SJCRH30 (cell line): Measurements from ENCODE around the gene POLD4. TPM values are rescaled to one million over a fixed set of nuclear protein-coding genes. Genes with fewer than 3 reads are reported as not detected.
A peak's percentile ranks its signal among the peaks of the same experiment; 100 is the strongest.

Experiments used
- DNase-seq, 2 experiments: peaks; one replicate each; pipeline ENCODE4 v3.0.0-alpha.2; 2015 to 2020
- H3K27ac ChIP-seq: fragments of 250-450 bp; sonication (Bioruptor Pico); 2 replicates; pipeline ENCODE4 v1.5.1; 2020; ENCODE audit warnings: mild to moderate bottlenecking, moderate library complexity
- H3K27me3 ChIP-seq: fragments of 250-450 bp; sonication (Bioruptor Pico); 2 replicates; pipeline ENCODE4 v1.5.1; 2020; ENCODE audit warnings: mild to moderate bottlenecking, moderate library complexity
- H3K36me3 ChIP-seq: fragments of 250-450 bp; sonication (Bioruptor Pico); 2 replicates; pipeline ENCODE4 v1.5.1; 2020; ENCODE audit warnings: mild to moderate bottlenecking, moderate library complexity
- H3K4me1 ChIP-seq: fragments of 250-450 bp; sonication (Bioruptor Pico); 2 replicates; pipeline ENCODE4 v1.5.1; 2020; ENCODE audit warnings: mild to moderate bottlenecking, moderate library complexity
- H3K4me3 ChIP-seq: fragments of 250-450 bp; sonication (Bioruptor Pico); 2 replicates; pipeline ENCODE4 v1.5.1; 2020; ENCODE audit warnings: mild to moderate bottlenecking, moderate library complexity
- H3K9me3 ChIP-seq: fragments of 250-450 bp; sonication (Bioruptor Pico); replicated peaks from 2 replicates; pipeline ENCODE4 v1.5.1; 2020; ENCODE audit warnings: mild to moderate bottlenecking, moderate library complexity
- total RNA-seq: library from RNA; depleted of rRNA; stranded (reverse); fragments of >200 nt; shearing (Covaris generic); gene quantifications from 2 replicates; pipeline ENCODE4 v1.2.3, GENCODE V29; 2014; rRNA removed

Gene POLD4
- total RNA-seq, 1 experiment from 2014 or later, result 35.4 TPM

DNA sequence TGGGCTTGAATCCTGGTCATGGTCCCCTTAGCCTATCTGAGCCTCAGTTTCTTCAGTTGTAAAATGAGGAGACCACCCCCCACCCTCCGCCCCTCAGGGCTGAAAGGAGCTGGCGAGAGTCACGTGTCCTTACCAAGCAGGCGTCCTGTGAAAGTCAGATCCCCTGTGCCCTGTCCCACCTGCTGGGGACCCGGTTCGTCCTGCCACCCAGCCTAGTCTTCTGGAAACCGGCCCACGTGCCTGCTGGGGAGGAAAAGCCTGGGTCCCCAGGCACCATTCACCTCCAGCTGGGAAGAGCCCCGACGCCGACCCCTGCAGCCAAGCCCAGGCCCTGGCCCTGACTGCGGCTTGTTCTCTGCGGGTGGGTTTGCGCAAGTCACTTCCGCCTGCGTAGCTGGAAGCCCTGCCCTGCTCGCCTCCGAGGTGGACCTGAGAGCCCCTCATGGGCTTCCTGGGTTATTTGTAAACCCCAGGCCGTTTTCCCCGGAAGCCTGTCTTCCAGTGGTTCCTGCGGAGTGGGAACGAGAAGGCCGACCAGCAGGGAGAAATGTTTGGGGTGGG, 50.7 kb downstream of the POLD4 start:
- H3K27me3 ChIP-seq, result no peaks in the 10 kb centered on the region
- no peaks in the 10 kb centered on the region for H3K9me3 ChIP-seq
- peak overlapping the region; percentile 61 for H3K4me3 ChIP-seq
- DNase-seq, result no peak
- peaks cover 11% of the 10 kb centered on the region; the same call in 1 of the 2 replicates for H3K36me3 ChIP-seq
- H3K27ac ChIP-seq, result peak overlapping the region; percentile 38
- peaks cover 15% of the 10 kb centered on the region for H3K4me1 ChIP-seq

DNA sequence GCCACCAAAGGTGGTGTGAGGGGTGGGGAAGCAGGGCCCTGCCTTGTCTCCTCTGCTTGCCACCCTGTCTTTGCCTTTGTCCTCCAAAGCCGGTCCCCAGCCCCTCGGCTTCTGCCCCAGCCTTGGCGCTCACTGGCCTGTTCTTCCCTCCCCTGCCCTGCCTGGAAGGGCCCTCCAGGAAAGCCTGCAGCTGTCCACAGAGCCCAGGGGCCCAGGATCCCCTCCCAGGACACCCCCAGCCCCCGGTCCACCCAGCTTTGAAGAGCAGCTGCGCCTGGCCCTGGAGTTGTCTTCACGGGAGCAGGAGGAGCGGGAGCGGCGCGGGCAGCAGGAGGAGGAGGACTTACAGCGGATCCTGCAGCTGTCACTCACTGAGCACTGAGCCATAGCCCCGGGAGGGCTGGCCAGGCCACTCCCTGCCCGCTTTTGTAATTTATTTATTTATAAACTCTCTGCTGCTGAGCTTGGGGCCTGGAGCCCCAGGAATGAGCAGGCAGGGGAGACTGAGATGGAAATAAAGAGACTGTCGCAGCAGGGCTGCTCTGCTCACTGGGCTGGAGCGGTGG, 51.3 kb downstream of the POLD4 start:
- H3K27me3 ChIP-seq, result no peaks in the 10 kb centered on the region
- peaks cover 14% of the 10 kb centered on the region; the same call in 1 of the 2 replicates for H3K36me3 ChIP-seq
- DNase-seq, result peak; percentile 93 to 94
- no peak overlapping the region for H3K4me3 ChIP-seq
- H3K9me3 ChIP-seq, result no peaks in the 10 kb centered on the region
- H3K27ac ChIP-seq, result peak overlapping the region; percentile 38
- H3K4me1 ChIP-seq, result peaks cover 15% of the 10 kb centered on the region

DNA sequence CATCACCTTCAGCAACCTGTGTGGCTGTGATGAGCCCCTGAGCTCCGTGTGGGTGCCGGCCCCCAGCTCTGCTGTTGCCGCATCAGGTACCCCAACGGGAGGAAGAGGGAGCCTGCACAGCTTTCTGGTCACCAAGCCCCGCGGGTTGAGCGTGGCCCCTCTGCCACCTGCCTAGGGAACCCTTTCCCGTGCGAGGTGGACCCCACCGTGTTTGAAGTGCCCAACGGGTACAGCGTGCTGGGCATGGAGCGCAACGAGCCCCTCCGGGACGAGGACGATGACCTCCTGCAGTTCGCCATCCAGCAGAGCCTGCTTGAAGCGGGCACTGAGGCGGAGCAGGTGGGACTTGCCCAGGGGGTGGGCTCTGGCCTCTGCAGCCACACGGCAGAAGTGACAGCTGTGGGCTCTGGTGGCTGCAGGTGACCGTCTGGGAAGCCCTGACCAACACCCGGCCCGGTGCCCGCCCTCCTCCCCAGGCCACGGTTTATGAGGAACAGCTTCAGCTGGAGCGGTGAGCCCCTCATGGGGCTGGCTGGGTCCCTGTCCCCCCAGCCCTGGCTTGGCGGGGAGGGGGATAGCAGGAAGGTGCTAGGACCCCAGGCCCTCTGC, 51.9 kb downstream of the POLD4 start:
- DNase-seq, result no peak
- H3K9me3 ChIP-seq, result no peaks in the 10 kb centered on the region
- peak overlapping the region; percentile 38 for H3K27ac ChIP-seq
- peaks cover 15% of the 10 kb centered on the region for H3K4me1 ChIP-seq
- H3K36me3 ChIP-seq, result peaks cover 20% of the 10 kb centered on the region; the same call in 1 of the 2 replicates
- H3K27me3 ChIP-seq, result no peaks in the 10 kb centered on the region
- H3K4me3 ChIP-seq, result no peak overlapping the region

Other genes with a start within 250 kb of the POLD4 start
- gene KDM2A, start 234.3 kb downstream of the POLD4 start, total RNA-seq, result 32.2 and 33.7 TPM in 2 replicates
- 45.2 and 49.7 TPM in 2 replicates for gene GRK2, start 87.1 kb downstream of the POLD4 start, total RNA-seq
- 15.3 and 19.9 TPM in 2 replicates for gene ANKRD13D, start 64.2 kb downstream of the POLD4 start, total RNA-seq
- gene SSH3, start 50.0 kb downstream of the POLD4 start, total RNA-seq, result 2.5 TPM in 2 replicates
- gene CLCF1, start 20.1 kb upstream of the POLD4 start, total RNA-seq, result 5.2 and 6.1 TPM in 2 replicates
- 9.4 and 11.7 TPM in 2 replicates for gene RAD9A, start 38.4 kb upstream of the POLD4 start, total RNA-seq
- 169 and 197 TPM in 2 replicates for gene PPP1CA, start 48.3 kb upstream of the POLD4 start, total RNA-seq
- not detected in 2 replicates for gene TBC1D10C, start 50.5 kb upstream of the POLD4 start, total RNA-seq
- gene CARNS1, start 62.1 kb upstream of the POLD4 start, total RNA-seq, result 0.05 and 0.08 TPM in 2 replicates
- 25.9 and 33.5 TPM in 2 replicates for gene RPS6KB2, start 74.9 kb upstream of the POLD4 start, total RNA-seq
- gene PTPRCAP, start 84.1 kb upstream of the POLD4 start, total RNA-seq, result 1.1 TPM in 1 of 2 replicates, not detected in the other
- 25.5 and 30.1 TPM in 2 replicates for gene CORO1B, start 89.9 kb upstream of the POLD4 start, total RNA-seq
- gene GPR152, start 99.2 kb upstream of the POLD4 start, total RNA-seq, result not detected in 2 replicates
- gene CABP4, start 101.8 kb upstream of the POLD4 start, total RNA-seq, result 1.2 and 2.6 TPM in 2 replicates
- gene TMEM134, start 115.7 kb upstream of the POLD4 start, total RNA-seq, result 7.6 TPM in 2 replicates
- 39.8 and 45.4 TPM in 2 replicates for gene AIP, start 129.5 kb upstream of the POLD4 start, total RNA-seq
- gene PITPNM1, start 151.8 kb upstream of the POLD4 start, total RNA-seq, result 7.9 and 9.7 TPM in 2 replicates
- gene CDK2AP2, start 154.6 kb upstream of the POLD4 start, total RNA-seq, result 15.8 and 15.9 TPM in 2 replicates
- not detected in 2 replicates for gene CABP2, start 169.9 kb upstream of the POLD4 start, total RNA-seq
- gene GSTP1, start 230.3 kb upstream of the POLD4 start, total RNA-seq, result 192 and 275 TPM in 2 replicates